ENCODE results near the gene DAGLB.

- TF ChIP-seq FOXK2 (IDR thresholded peaks at IDR 0.05) (no peak), FOXM1 (IDR thresholded peaks at IDR 0.05; ENCODE audit: borderline replicate concordance) (no peak), ELF4 (IDR thresholded peaks at IDR 0.05) (no peak), BHLHE40 (IDR thresholded peaks at IDR 0.05; ENCODE audit: borderline replicate concordance) (no peak), HDGF (IDR thresholded peaks at IDR 0.05; ENCODE audit: borderline replicate concordance) (no peak)
Observed at GRCh38 chr7:6478186-6478585, 30.4 kb upstream of the DAGLB start.

Data from HEK293T (cell line).